Urothelium cell line (cell line): ENCODE measurements around the gene LIMS2.

Experiments used
- DNase-seq: peaks from one replicate; pipeline ENCODE4 v3.0.0; 2011; ENCODE audit warnings: low spot score, mixed read lengths
- FAIRE-seq: peaks from 2 replicates; lab custom pipeline; 2011; peaks lifted over from hg19 to GRCh38; lab: Jason Lieb, UNC

LIMS2 gene

DNA sequence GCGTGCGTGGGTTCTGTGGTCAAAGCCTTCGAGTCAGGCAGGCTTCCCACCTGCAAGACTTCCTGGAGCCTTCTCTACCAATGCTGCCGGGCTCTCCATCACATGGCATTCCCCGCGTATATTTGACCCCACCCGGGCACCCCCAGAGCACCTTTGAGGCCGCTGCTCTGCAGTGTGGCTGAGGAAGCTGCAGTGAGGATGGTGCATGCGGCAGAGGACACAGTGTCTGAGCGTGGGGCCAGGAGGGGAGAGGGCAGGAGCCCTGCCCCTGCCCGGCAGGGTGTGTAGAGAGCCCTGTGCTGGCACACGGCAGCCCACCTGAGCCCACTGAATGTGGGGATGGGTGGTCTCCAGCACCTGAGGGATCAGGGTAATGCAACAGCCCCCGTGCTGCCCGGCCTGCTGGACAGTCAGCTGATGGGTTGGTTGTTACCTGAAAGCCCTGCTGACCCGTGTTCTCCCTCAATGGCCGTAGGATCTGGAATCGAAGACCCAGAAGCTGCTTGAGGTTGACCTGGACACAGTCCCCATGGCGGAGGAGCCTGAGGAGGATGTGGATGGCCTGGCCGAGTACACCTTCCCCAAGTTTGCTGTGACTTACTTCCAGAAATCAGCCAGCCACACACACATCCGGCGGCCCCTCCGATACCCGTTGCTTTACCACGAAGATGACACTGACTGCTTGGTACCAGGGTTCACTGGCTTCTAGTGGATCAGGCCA is 66.1 kb downstream of the LIMS2 start:
- no peak for DNase-seq
- no peak for FAIRE-seq

DNA sequence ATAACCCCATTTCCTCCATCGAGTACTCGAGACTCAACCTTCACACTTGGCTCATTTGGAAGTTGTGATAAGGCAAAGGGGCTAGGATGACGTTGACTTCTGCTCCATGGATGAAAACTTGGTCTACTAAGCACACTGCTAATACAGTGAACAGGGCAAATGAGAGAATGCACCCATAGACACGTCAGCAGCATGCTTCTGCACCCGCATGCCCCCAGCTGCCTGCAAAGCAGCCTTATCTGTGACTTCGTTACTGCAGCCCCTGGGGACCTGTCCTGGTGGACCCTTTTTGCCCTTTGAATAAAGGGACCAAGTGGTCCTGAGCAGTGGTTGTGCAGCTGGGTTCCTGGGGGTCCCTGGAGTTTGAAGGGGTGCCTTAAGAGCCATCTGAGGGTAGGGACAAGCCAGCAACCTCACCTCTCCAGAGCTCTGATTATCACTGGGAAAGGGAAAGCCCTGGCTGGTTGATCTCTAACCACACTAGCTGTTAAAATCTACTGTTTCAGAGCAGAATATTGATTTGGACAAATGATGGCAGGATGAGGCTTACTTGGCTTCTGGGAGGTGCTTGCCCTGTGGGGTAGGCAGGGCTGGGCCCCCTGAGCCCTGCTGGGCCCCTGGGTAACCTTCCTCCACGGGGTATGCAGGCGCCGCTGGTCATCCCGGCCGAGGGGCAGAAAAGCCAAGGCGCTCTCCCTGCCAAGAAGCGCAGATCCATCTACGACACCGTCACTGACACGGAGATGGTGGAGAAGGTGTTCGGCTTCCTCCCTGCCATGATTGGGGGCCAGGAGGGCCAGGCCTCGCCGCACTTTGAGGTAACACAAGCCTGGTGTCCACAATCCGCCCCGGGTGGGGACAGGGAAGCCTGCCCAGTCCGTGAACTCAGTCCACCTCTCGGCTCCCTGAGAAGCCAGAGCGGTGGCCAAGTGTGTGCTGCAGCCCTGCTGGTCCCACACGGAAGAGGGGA is 67.0 kb downstream of the LIMS2 start:
- no peak for DNase-seq
- peak; percentile 37 for FAIRE-seq

DNA sequence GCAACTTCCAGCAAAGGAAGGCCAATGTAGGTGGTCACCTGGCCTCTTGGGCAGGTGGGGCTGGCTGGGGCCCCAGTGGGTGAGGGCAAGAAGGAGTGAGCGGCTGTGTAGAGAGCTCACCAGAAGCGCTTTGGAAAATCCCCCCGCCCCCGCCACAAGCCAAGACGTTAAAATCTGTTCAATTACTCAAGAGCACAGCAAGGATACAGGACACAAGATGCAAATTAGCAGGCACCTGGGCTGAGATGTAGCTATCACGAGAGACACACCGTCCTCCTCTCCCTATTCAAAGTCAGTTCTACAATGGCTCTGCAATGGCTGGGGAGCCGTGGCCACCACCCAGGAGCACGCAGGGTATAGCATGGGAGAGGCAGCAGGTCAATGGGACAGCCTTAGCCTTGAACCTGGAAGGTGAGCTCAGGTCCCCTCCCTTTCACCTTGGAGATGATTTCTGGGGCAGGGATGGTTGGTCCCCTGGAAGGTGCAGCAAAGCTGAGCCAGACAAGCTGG is 67.9 kb downstream of the LIMS2 start:
- no peak for FAIRE-seq
- no peak for DNase-seq

DNA sequence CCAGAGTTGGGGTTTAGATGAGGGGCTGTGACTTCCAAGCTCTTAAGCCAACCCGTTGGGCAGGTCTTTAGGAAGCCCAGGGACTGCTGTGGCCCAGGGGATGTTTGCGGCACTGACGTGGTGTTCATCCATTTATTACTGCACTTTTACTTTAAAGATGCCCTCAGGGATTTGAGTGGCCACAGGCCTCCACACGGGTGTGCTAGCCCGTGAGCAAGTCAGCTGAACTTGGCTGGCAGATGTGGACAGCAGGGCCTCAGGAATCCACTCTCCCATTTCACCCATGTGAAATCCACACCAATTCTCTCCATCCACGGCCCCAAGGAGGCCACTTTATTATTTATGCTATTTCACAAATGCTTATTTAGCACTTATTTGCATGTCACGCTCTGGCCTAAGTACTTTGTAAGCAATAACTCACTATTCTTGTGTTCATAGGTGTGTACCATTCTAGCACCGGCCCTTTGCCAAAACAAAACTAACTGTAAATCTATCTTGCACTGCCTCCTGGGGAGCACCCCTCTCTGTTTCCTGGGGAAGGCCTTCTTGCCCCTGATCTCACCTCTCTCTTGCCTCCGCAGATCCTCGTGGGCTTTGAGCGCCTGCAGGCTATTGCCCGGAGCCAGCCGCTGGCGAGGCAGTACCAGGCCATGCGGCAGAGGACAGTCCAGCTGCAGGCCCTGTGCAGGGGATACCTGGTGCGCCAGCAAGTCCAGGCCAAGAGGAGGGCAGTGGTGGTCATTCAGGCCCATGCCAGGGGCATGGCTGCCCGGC is 68.5 kb downstream of the LIMS2 start:
- FAIRE-seq (peak; percentile 59), DNase-seq (no peak)

DNA sequence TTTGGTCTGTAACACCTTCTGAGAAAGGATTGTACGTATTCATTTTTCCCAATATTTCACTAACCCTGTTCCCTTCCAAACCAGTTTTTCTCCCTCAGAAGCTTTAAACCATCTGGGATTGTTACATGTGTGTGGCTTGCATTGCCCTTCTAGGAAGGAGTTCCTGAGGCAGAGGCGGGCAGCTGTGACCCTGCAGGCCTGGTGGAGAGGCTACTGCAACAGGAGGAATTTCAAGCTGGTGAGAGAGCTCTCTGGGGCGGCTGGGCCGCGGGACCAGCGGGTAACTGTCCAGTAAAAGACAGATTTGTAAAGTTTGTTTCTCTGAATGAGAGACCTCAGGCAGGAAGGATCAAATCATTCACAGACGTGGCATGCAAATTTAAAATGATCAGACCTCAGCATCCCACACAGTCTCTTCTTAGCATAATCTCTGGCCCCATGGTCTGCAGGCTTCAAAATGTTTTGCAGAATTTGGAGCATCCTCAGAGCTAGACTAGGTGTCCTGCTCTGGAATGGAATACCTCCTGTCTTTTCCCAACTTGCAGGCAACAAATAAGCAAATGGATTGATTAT is 69.6 kb downstream of the LIMS2 start:
- no peak for DNase-seq
- no peak for FAIRE-seq

DNA sequence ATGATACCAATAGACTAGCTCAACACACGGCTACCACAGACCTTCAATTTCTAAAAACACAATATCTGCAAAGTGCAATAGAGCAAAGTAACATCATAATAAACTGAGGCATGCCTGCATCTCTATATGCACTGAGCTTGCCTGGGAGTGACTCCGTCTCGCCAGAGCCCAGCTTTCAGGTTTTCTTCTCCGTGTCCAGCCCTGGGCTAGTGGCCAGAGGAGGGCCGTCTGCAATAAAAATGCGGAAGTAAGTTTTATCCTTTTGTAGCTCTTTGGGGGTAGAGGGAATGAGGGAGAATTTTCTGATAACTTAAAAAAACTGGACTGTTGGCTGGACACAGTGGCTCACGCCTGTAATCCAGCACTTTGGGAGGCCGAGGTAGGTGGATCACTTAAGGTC is 70.3 kb downstream of the LIMS2 start:
- no peak for FAIRE-seq
- DNase-seq: no peak

DNA sequence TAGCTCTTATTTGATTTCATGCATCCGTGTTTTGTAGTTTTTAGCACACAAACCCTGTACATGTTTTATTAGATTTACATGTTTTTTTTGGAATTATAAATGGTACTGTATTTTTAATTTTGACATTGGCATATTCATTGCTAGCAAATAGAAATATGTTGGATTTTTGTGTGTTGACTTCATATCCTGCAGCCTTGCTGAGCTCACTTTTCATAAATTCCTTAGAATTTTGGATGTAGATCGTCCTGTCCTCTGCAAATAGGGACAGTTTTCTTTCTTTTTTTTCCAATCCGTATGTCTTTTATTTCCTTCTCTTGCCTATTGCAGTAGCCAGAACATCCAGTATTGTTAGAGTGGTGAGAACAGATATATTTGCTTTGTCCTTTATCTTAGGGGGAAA is 76.1 kb downstream of the LIMS2 start:
- DNase-seq: no peak
- FAIRE-seq: no peak

DNA sequence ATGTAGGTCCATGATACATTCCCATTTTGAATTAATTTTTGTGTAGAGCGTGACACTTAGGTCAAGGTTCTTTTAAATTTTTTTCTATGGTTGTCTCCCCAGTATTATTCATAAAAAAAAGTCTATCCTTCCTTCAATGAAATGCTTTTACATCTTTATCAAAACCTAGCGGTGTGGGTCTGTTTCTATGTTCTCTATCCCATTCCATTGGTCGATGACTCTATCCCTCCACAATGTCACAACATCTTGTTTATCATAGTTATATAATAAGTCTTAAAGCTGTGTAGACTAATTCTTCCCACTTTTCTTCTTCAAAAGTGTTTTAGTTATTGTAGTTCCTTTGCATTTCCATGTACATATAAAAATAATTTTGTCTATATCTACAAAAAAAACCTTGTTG is 76.6 kb downstream of the LIMS2 start:
- DNase-seq (no peak), FAIRE-seq (no peak)

DNA sequence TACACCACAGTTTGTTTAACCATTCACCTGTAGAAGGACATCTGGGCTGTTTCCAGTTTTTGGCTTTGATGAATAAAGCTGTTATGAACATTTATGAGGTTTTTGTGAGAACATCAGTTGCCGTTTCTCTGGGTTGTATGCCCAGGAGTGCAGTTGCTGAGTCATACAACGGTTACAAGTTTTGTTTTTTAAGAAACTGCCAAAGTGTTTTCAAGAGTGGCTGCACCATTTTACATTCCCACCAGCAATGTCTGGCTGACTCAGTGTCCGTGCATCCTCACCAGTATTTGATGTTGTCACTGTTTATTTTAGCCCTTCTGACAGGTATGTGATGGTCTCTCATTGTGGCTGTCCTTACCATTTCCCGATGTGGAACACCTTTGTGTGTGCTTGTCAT is 77.3 kb downstream of the LIMS2 start:
- DNase-seq (peak; percentile 54), FAIRE-seq (peak; percentile 87)

DNA sequence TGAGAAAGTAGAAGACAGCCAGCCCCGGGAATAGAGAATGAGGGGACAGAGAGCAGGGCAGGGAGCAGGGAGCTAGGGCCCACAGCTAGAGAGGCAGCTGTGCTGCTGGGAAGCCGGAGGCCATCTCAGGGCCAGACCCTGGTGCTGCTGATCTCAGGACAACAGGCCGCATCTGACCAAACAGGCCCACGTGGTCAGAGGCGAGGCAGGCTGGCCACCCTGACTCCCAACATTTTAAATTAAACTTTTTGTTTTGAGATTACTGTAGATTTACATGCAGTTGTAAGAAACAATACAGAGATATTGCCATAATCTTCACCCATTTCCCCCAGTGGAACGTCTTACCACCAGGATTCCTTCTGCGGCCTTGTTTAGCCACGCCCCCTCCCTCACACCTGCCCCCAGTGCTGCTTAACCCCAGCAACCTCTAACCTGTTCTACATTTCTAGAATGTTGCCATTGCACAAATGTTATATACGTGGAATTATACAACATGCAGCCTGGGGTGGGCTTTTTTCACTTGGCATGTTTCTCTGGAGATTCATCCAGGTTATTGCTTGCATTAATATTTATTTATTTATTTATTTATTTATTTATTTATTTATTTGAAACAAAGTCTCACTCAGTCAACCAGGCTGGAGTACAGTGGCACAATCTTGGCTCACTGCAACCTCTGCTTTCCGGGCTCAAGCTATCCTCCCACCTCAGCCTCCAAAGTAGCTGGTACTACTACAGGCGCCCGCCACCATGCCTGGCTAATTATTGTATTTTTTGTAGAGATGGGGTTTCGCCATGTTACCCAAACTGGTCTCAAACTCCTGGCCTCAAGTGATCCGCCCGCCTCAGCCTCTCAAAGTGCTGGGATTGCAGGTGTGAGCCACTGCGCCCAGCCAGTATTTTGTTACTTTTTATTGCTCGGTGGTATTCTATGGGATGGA is 78.0 kb downstream of the LIMS2 start:
- DNase-seq: no peak
- no peak for FAIRE-seq

DNA sequence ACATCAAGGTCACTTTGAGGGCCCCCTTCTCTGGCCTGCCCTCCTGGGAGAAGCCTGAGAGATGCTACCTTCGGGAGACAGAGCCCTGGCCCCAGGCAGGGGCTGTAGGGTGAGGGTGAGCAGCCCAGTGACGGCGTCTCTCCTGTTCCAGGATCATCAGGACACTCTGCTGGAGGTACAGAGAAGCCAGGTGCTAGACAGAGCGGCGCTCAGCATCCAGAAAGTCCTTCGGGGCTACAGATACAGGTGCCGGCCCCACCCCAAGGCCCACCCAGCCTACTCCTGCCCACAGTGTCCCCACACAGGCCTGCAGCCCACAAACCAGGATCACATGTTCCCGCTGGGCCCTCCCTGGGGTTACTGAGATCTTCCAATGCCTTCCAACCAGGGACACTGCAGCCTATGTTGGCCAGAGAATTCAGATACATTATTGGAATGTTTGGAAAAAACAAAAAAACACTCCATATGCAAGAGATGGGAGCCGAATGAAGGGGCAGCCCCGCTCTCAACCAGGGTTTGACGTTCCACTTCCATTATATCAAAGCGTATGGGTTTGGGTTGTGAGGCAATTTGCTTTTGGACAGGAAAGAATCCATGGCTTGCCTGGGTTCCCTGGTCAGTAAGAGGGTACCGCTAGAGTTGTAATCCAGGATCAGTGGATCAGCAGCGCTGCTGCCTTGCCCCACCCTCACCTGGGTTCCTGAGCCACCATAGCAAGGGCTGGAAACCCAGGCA is 78.9 kb downstream of the LIMS2 start:
- FAIRE-seq (no peak), DNase-seq (no peak)

DNA sequence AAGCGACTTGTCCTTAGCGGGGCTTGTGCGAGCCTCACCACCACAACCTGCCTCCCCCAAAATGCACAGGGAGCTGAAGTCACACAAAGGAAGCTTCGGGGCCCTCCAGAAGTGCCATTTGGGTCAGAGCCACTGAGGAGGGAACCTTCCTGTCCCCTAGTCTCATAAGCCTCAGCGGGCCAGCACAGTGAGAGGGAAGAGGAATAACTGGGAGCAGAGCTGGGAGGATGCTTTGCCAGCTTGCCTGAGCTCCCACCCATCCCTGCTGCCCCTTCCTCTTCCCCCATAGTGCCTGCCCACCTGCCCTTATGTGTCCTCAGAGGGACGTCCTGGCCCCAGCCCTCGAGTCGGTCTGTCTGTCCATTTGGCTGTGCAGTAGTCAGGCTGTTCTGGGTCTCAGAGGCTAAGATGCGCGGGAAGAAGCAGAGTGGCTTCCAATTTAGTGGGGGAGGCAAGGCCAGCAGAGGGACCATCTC is 81.2 kb downstream of the LIMS2 start:
- FAIRE-seq (no peak), DNase-seq (no peak)

DNA sequence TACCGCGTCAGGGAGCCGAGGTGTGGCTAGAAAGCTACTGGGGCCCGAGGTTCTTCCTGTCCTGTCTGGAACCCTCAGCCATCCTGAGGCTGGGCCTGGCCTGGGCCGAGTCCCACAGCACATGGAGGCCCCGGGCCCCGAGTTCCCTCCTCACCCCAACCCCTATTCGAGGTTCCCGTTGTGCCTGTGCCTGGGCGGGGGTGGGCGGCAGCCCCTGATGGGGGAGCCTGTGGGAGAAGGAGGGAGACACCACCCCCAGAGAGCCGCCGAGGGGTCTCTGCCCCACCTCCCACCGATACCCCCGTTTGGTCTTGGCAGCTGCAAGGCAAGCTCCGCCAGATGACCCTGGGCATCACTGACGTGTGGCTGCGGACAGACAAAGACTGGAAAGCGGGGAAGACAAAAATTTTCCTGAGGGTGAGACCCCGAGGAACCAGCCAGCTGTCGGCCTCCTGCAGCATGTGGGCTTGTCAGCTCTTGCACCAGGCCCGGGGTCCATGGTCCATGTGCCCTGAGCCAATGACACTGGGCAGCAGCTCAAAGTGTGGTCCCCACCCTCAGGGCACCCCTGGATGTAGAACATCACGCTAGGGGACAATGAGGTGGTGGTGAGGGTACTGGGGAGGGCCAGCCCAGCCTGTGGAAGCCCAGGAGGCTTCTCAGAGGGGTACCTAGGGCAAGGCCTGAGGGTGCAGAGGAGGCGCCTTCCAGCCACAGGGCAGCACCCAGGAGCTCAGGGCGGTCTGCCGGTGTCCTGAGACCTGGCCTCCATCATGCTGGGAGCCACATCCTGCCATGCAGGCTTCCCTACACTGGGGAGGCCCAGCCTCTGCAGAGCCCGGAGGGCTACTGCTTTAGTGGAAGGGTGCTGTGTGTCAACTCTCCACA is 81.9 kb downstream of the LIMS2 start:
- no peak for FAIRE-seq
- DNase-seq: no peak

DNA sequence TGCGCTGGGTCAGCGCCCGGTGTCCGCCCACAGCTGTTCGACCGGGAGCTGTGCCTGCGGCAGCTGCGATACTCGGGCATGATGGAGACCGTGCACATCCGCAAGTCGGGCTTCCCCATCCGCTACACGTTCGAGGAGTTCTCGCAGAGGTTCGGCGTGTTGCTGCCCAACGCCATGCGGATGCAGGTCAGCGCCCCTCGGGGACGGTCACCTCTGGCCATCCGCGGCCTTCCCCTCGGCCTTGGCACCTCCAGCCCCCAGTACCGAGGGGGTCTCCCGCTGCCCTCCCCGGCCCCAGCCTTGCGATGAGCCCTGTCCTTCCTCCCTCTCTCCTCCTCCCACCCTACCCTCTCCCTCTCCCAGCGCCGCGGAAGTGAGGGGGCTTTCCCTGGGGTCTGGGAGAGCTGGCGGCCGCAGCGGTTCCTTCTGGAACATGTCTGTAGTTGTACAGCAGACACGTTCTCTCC is 82.5 kb downstream of the LIMS2 start:
- no peak for FAIRE-seq
- no peak for DNase-seq

DNA sequence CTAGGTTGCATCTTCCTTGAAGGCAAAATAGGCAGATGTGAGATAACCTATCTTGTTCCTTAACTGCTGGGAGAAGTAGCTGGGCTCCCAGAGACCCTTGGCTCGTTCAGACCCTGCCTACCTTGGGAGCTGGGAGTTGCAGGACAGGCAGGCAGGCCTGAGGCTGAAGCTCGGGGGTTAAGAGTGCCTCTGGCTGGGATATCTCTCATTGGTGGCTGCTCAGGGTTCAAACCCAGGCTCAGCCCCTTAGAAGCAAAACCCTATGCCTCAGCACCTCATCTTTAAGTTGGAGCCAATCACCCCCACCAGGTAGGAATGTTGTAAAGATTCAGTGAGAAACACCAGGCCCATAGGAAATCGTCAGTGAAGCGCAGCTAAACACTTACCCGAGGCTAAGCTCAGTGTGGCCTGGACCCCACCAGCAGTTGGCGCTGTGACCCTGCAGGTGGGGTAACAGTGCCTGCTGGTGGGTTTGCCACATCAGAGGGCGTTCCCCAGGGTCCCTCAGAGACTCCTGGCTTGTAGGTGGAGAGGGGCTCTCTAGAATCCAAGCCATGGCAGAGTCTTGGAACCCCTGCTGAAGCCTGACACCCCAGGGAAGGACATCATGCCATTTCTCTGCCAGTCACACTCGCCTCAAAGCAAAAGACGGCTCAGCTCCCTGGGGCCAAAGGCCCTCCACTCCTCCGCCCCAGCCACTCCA is 84.0 kb downstream of the LIMS2 start:
- FAIRE-seq (no peak), DNase-seq (peak; percentile 75)

DNA sequence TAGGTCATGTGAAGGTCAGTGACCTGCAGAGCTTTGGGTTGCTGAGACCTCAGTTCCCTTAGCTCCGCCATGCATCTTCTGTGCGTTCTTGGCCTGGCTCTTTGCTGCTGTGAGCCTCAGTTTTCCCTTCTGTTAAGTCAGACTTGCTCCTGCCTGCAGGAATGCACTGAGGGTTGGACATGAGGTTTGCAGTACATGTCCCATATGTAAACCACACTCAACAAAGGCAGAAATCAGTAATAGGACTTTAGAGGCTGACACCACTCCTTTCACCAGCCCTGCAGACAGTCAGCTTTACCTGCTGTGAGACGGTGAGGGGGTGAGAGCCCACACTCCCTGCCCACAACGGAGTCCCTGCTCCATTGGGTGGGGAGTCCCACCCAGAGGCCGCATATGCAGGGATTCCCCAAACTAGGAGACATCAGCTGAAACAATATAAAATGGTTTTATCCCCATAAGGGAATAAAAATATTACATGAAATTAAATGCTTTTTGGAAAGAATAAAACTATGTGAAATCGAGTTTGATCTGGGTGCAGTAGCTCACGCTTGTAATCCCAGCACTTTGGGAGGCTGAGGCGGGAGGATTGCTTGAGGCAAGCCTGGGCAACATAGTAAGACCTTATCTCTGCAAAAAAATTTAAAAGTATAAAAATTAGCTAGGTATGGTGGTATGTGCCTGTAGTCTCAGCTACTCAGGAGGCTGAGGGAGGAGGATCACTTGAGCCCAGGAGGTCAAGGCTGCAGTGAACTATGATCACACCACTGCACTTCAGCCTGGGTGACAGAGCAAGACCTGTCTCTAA is 84.7 kb downstream of the LIMS2 start:
- FAIRE-seq (peak; percentile 37), DNase-seq (no peak)
